HG03457 (cell line): ENCODE measurements around the gene TSPYL6.
"Not testable (repeated sequence)": the region's sequence is repeated elsewhere in the genome, so short reads cannot be mapped to it uniquely, and the experiment has no call there.

Experiments used
- ATAC-seq: cut with Tn5 transposase; IDR thresholded peaks from one replicate; pipeline ENCODE4 v1.9.1; 2021; ENCODE audit warnings: moderate number of reproducible peaks; ENCODE audit not compliant: unreplicated experiment

Gene TSPYL6

GRCh38 chr2:54256091-54256694 lies at the start of gene TSPYL6:
Gene TSPYL6, minus strand, starts transcription at chr2:54256229. Its CDS starts 78 bp downstream, at chr2:54256151.
- no peak for ATAC-seq

- no peak for ATAC-seq
These were observed 47.6 kb upstream of the TSPYL6 start for GRCh38 chr2:54303631-54304030.

- ATAC-seq = no peak
These were observed 42.5 kb upstream of the TSPYL6 start for GRCh38 chr2:54298514-54298913.

GRCh38 chr2:54295911-54296310 lies 39.9 kb upstream of the TSPYL6 start:
- ATAC-seq = no peak

GRCh38 chr2:54294665-54295064 lies 38.6 kb upstream of the TSPYL6 start:
- not testable (repeated sequence) for ATAC-seq

- ATAC-seq = no peak
These were observed 34.5 kb upstream of the TSPYL6 start for GRCh38 chr2:54290356-54291025.

- no peak for ATAC-seq
These were observed 33.9 kb upstream of the TSPYL6 start for GRCh38 chr2:54289917-54290316.

GRCh38 chr2:54287532-54287931 lies 31.5 kb upstream of the TSPYL6 start:
- ATAC-seq = no peak

GRCh38 chr2:54285451-54285850 lies 29.4 kb upstream of the TSPYL6 start:
- no peak for ATAC-seq

- no peak for ATAC-seq
These were observed 28.8 kb upstream of the TSPYL6 start for GRCh38 chr2:54284826-54285225.

GRCh38 chr2:54279385-54279784 lies 23.4 kb upstream of the TSPYL6 start:
- no peak for ATAC-seq

- no peak for ATAC-seq
These were observed 19.5 kb upstream of the TSPYL6 start for GRCh38 chr2:54275541-54275940.

- no peak for ATAC-seq
These were observed 18.8 kb upstream of the TSPYL6 start for GRCh38 chr2:54274781-54275242.

GRCh38 chr2:54271843-54272627 lies 16.0 kb upstream of the TSPYL6 start:
- peak; percentile 95 for ATAC-seq

GRCh38 chr2:54271189-54271588 lies 15.2 kb upstream of the TSPYL6 start:
- no peak for ATAC-seq

GRCh38 chr2:54267577-54267976 lies 11.5 kb upstream of the TSPYL6 start:
- ATAC-seq = no peak

GRCh38 chr2:54265081-54265480 lies 9.1 kb upstream of the TSPYL6 start:
- ATAC-seq = not testable (repeated sequence)

- no peak for ATAC-seq
These were observed 6.2 kb upstream of the TSPYL6 start for GRCh38 chr2:54262015-54262765.

- no peak for ATAC-seq
These were observed 5.5 kb upstream of the TSPYL6 start for GRCh38 chr2:54261537-54261936.

- ATAC-seq = no peak
These were observed 4.2 kb upstream of the TSPYL6 start for GRCh38 chr2:54260241-54260595.
